Measurements from ENCODE around the gene FHIT.

DNA sequence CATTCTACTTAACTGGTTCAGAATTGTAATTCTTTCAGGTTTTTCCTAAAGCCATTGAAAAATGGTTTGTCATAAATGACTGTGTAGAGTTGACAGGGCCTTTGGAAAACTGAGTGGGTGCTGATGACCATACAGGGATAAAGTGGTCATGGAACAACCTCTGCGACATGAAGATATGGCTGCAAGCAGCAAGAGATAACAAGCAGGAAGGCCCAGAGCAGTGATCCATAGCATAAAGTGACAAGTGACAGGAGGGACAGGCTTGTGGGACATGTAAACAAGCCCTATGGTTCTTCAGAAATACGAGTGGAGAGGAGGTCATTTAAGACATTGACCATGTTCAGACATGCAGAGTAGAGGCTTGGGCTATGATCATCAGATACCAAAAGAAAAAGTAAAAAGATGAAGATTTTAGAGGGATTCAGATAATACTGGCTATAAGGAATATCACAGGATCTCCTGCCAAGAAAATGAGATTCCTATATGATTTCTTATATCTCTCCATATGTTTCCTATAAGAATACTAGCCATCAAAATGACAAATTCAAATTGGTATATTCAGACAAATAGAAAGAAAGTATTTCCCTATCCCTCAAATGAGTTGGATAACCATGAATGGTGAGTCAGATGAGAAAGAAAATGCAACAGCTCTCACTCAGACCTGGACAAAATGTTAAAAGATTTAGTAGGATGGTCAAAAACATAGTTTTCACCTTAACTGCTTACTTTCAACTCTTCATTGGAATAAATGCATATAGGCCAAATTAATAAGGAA lies 1373.8 kb downstream of the FHIT start:
- TF ChIP-seq, protein P1, sequence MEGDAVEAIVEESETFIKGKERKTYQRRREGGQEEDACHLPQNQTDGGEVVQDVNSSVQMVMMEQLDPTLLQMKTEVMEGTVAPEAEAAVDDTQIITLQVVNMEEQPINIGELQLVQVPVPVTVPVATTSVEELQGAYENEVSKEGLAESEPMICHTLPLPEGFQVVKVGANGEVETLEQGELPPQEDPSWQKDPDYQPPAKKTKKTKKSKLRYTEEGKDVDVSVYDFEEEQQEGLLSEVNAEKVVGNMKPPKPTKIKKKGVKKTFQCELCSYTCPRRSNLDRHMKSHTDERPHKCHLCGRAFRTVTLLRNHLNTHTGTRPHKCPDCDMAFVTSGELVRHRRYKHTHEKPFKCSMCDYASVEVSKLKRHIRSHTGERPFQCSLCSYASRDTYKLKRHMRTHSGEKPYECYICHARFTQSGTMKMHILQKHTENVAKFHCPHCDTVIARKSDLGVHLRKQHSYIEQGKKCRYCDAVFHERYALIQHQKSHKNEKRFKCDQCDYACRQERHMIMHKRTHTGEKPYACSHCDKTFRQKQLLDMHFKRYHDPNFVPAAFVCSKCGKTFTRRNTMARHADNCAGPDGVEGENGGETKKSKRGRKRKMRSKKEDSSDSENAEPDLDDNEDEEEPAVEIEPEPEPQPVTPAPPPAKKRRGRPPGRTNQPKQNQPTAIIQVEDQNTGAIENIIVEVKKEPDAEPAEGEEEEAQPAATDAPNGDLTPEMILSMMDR (IDR thresholded peaks at IDR 0.05 in 4 of 5, conservative IDR thresholded peaks at IDR 0.05 in 1 of 5) = no peak
- TF ChIP-seq POLR2A (IDR thresholded peaks at IDR 0.05) = no peak
